ENCODE results near the gene ZBTB45.

The ZBTB45 gene

GRCh38 chr19:58562122-58563033 is 42.8 kb upstream of the ZBTB45 start:
- DNase-seq (ENCODE audit: low read depth): no peak
- in situ Hi-C loops (cut with HindIII; ENCODE audit: low sequenced_read_pairs): no loop called here
- TF ChIP-seq CTCF (IDR thresholded peaks at IDR 0.05; ENCODE audit: low read depth, low read length, missing control alignments): no peak
- peak overlapping the region; percentile 24 for H3K4me3 ChIP-seq (ENCODE audit: low read depth, low read length)

- no peak overlapping the region for H3K4me3 ChIP-seq (ENCODE audit: low read depth, low read length)
- DNase-seq (ENCODE audit: low read depth): no peak
- in situ Hi-C loops (cut with HindIII; ENCODE audit: low sequenced_read_pairs): no loop called here
- TF ChIP-seq CTCF (IDR thresholded peaks at IDR 0.05; ENCODE audit: low read depth, low read length, missing control alignments): no peak
Measured at GRCh38 chr19:58561373-58562121, 41.9 kb upstream of the ZBTB45 start.

GRCh38 chr19:58560921-58561320 is 41.3 kb upstream of the ZBTB45 start:
- no peak overlapping the region for H3K4me3 ChIP-seq (ENCODE audit: low read depth, low read length)
- no peak for DNase-seq (ENCODE audit: low read depth)
- in situ Hi-C loops (cut with HindIII; ENCODE audit: low sequenced_read_pairs): no loop called here
- TF ChIP-seq CTCF (IDR thresholded peaks at IDR 0.05; ENCODE audit: low read depth, low read length, missing control alignments): no peak

GRCh38 chr19:58560007-58560887 is 40.6 kb upstream of the ZBTB45 start:
- no peak for TF ChIP-seq CTCF (IDR thresholded peaks at IDR 0.05; ENCODE audit: low read depth, low read length, missing control alignments)
- no peak for DNase-seq (ENCODE audit: low read depth)
- in situ Hi-C loops (cut with HindIII; ENCODE audit: low sequenced_read_pairs): no loop called here
- H3K4me3 ChIP-seq (ENCODE audit: low read depth, low read length): peak overlapping the region; percentile 78

- in situ Hi-C loops (cut with HindIII; ENCODE audit: low sequenced_read_pairs): no loop called here
- TF ChIP-seq CTCF (IDR thresholded peaks at IDR 0.05; ENCODE audit: low read depth, low read length, missing control alignments): no peak
Measured at GRCh38 chr19:58559275-58560006, 39.8 kb upstream of the ZBTB45 start.

More at GRCh38 chr19:58559275-58560006, 39.8 kb upstream of the ZBTB45 start:
- DNase-seq (ENCODE audit: low read depth): peak; percentile 60
- peak overlapping the region; percentile 78 for H3K4me3 ChIP-seq (ENCODE audit: low read depth, low read length)

Measured in astrocyte of the cerebellum (primary cell).